Osteoblast (primary cell): ENCODE data around the gene SLC17A8. TPM values are rescaled to one million over a fixed set of nuclear protein-coding genes. Genes with fewer than 3 reads are reported as not detected.

Experiments
- DNase-seq: peaks from one replicate; pipeline ENCODE4 v3.0.0; 2011; ENCODE audit warnings: low spot score, mixed read lengths; ENCODE audit not compliant: insufficient read length; ENCODE audit errors: missing footprints
- H2AFZ ChIP-seq: 2 replicates; pipeline ENCODE4 v1.6.0; 2011; ENCODE audit warnings: mild to moderate bottlenecking, low read length
- H3K27ac ChIP-seq: 2 replicates; pipeline ENCODE4 v1.5.1; 2011; ENCODE audit warnings: mild to moderate bottlenecking, low read depth, low read length, moderate library complexity
- H3K27me3 ChIP-seq: 2 replicates; pipeline ENCODE4 v1.6.0; 2012; ENCODE audit warnings: mild to moderate bottlenecking, control low read depth, inconsistent platforms, low read length, moderate library complexity; ENCODE audit not compliant: insufficient read depth
- H3K36me3 ChIP-seq: 2 replicates; pipeline ENCODE4 v1.5.1; 2011; ENCODE audit warnings: mild to moderate bottlenecking, low read length, control low read depth, moderate library complexity; ENCODE audit not compliant: insufficient read depth
- H3K4me1 ChIP-seq: 2 replicates; pipeline ENCODE4 v1.5.1; 2011; ENCODE audit warnings: mild to moderate bottlenecking, low read length, control low read depth, moderate library complexity; ENCODE audit not compliant: insufficient read depth
- H3K4me2 ChIP-seq: 2 replicates; pipeline ENCODE4 v1.6.0; 2011; ENCODE audit warnings: mild to moderate bottlenecking, low read length; ENCODE audit not compliant: insufficient read depth
- H3K4me3 ChIP-seq: fragments of 200-600 bp; sonication (generic); 3 replicates; pipeline ENCODE4 v1.5.1; 2012; ENCODE audit warnings: mild to moderate bottlenecking, low read length, inconsistent platforms; ENCODE audit not compliant: insufficient read depth
- H3K79me2 ChIP-seq: 2 replicates; pipeline ENCODE4 v1.6.0; 2012; ENCODE audit warnings: mild to moderate bottlenecking, low read length, control low read depth, inconsistent platforms; ENCODE audit not compliant: insufficient read depth
- H3K9me3 ChIP-seq: 2 replicates; pipeline ENCODE4 v1.5.1; 2011; ENCODE audit warnings: low read depth, low read length, control low read depth
- H4K20me1 ChIP-seq: 2 replicates; pipeline ENCODE4 v1.6.0; 2012; ENCODE audit warnings: mild to moderate bottlenecking, low read length, control low read depth; ENCODE audit not compliant: insufficient read depth
- total RNA-seq: library from RNA; depleted of rRNA; stranded (reverse); fragments of >200 nt; gene quantifications from 2 replicates; pipeline ENCODE4 v1.2.3, GENCODE V29; 2012
- TF ChIP-seq, protein P1 (sequence below): IDR thresholded peaks from 2 replicates; pipeline ENCODE4 v1.5.1; 2011; ENCODE audit warnings: mild to moderate bottlenecking, low read depth, low read length, moderate library complexity; ENCODE audit errors: extremely low read depth

Gene SLC17A8
- total RNA-seq, 1 donor: not detected

DNA sequence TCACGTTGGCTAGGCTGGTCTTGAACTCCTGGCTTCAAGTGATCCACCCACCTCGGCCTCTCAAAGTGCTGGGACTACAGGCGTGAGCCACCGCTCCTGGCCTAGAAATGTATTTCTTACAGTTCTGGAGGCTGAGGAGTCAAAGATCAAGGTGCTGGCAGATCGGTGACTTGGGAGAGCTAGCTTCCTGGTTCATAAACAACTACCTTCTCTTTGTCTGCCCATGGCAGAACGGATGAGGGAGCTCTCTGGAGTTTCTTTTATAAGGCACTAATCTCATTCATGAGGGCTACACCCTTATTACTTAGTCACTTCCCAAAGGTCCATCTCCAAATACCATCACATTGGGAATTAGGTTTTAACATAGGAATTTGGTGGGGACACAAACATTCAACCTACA lies 38.9 kb downstream of the SLC17A8 start:
- Histone ChIP-seq H3K79me2 (no peaks in the 10 kb centered on the region), H3K36me3 (no peaks in the 10 kb centered on the region), H3K27ac (no peak overlapping the region), H3K4me3 (no peak overlapping the region), H3K9me3 (no peaks in the 10 kb centered on the region), H3K4me2 (no peak overlapping the region), H3K4me1 (no peaks in the 10 kb centered on the region), H4K20me1 (no peaks in the 10 kb centered on the region), H2AFZ (no peak overlapping the region), H3K27me3 (no peaks in the 10 kb centered on the region)
- TF ChIP-seq, protein P1, sequence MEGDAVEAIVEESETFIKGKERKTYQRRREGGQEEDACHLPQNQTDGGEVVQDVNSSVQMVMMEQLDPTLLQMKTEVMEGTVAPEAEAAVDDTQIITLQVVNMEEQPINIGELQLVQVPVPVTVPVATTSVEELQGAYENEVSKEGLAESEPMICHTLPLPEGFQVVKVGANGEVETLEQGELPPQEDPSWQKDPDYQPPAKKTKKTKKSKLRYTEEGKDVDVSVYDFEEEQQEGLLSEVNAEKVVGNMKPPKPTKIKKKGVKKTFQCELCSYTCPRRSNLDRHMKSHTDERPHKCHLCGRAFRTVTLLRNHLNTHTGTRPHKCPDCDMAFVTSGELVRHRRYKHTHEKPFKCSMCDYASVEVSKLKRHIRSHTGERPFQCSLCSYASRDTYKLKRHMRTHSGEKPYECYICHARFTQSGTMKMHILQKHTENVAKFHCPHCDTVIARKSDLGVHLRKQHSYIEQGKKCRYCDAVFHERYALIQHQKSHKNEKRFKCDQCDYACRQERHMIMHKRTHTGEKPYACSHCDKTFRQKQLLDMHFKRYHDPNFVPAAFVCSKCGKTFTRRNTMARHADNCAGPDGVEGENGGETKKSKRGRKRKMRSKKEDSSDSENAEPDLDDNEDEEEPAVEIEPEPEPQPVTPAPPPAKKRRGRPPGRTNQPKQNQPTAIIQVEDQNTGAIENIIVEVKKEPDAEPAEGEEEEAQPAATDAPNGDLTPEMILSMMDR: no peak
- no peak for DNase-seq

DNA sequence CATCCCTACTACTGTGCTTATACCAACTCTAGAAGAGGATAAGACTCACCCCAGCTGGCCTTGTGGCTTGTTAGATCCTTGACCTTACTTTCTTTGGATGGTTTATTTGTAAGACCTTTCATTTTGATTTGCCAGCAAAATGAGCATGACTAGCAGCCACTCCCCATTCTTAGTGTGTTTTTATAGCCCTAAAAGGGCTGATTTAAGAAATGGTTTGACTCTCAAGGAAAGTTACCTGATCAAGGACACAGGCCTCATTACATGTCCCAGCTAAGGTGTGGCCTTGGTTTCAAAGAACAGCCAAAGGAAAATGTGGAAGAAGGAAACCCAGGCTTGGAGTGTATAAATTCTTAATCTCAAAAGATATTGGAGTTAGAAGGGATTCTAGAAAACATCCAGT lies 41.4 kb downstream of the SLC17A8 start:
- no peaks in the 10 kb centered on the region for H3K36me3 ChIP-seq
- H4K20me1 ChIP-seq: no peaks in the 10 kb centered on the region
- no peak overlapping the region for H3K27ac ChIP-seq
- H3K4me1 ChIP-seq: no peaks in the 10 kb centered on the region
- H3K27me3 ChIP-seq: no peaks in the 10 kb centered on the region
- TF ChIP-seq, protein P1: no peak
- no peaks in the 10 kb centered on the region for H3K9me3 ChIP-seq
- H2AFZ ChIP-seq: no peak overlapping the region
- no peak overlapping the region for H3K4me2 ChIP-seq
- no peak overlapping the region for H3K4me3 ChIP-seq
- H3K79me2 ChIP-seq: no peaks in the 10 kb centered on the region
- DNase-seq: no peak

DNA sequence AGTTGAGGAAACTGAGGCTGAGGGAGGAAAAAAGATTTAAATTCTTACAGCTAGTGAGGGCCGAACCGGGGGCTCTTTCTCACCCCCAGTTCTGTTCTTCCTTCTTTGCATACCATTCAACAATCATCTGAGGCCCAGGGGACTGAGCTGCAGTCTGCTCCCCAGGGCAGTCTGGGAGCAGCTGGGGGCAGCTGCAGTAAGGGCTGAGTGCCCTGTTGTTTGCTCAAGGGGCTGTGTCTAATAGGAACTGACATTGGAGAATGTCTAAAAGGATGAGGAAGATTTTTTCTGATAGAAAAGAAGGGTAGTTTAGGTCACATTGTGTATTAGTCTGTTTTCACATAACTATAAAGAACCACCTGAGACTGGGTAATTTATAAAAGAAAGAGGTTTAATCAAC lies 42.2 kb downstream of the SLC17A8 start:
- no peaks in the 10 kb centered on the region for H3K27me3 ChIP-seq
- no peaks in the 10 kb centered on the region for H3K79me2 ChIP-seq
- DNase-seq: no peak
- no peak overlapping the region for H3K27ac ChIP-seq
- no peaks in the 10 kb centered on the region for H3K9me3 ChIP-seq
- H3K4me2 ChIP-seq: no peak overlapping the region
- no peak overlapping the region for H2AFZ ChIP-seq
- no peaks in the 10 kb centered on the region for H3K4me1 ChIP-seq
- no peaks in the 10 kb centered on the region for H3K36me3 ChIP-seq
- H3K4me3 ChIP-seq: no peak overlapping the region
- TF ChIP-seq, protein P1: no peak
- H4K20me1 ChIP-seq: no peaks in the 10 kb centered on the region

DNA sequence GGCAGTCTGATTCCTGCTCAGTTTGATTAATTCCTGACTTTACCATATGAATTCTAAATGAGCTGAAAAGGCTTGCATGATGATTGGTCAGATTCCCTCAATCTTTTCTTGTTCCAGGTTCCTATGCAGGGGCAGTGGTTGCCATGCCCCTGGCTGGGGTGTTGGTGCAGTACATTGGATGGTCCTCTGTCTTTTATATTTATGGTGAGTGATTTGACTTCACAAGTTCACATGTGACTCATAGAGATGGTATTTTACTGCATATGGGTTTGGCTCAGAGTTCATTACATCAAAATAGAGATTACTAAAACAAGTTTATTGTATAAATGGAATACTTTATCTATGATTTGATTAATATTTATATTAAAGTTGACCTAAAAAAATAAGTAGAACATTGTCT lies 44.8 kb downstream of the SLC17A8 start:
- TF ChIP-seq, protein P1: no peak
- H3K4me1 ChIP-seq: no peaks in the 10 kb centered on the region
- H3K36me3 ChIP-seq: no peaks in the 10 kb centered on the region
- H3K9me3 ChIP-seq: no peaks in the 10 kb centered on the region
- H3K4me3 ChIP-seq: no peak overlapping the region
- H3K4me2 ChIP-seq: no peak overlapping the region
- H2AFZ ChIP-seq: no peak overlapping the region
- H3K27me3 ChIP-seq: no peaks in the 10 kb centered on the region
- no peaks in the 10 kb centered on the region for H3K79me2 ChIP-seq
- no peak for DNase-seq
- H3K27ac ChIP-seq: no peak overlapping the region
- H4K20me1 ChIP-seq: no peaks in the 10 kb centered on the region
